OCI-LY7 (cell line): ENCODE data around the gene MOK.

Experiments
- EZH2phosphoT487 ChIP-seq: fragments of 200-600 bp; sonication (generic); IDR thresholded peaks from 2 replicates; pipeline ENCODE4 v1.6.1; 2018; ENCODE audit warnings: low read depth, borderline replicate concordance, mild to moderate bottlenecking, mixed run types, antibody characterized with exemption, low read length, moderate library complexity, mixed read lengths
- TF ChIP-seq, protein P1 (sequence below): fragments of 200-600 bp; sonication (generic); conservative IDR thresholded peaks from 2 replicates; pipeline ENCODE4 v1.5.1; 2014; ENCODE audit warnings: mild to moderate bottlenecking, antibody characterized with exemption, low read length, moderate library complexity, mixed read lengths

DNA sequence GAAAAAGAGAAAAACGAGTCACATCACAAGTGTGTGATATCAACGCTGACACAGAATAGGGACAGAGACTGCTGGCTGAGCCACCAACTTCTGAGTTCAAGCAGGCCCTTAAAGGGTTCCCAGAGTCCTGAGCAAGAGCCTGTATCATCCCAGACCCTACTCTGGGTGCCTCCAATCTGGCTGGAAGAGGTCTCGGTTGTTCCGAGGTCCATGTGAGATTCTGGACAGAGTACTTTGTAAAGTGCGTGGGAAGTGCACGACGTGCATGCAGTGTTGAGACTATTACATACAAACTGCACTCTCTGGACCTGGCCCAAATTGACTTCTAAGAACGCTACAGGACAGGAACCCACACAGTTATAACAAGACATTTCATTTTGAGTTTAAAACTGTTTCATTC is 40.6 kb downstream of the MOK start:
- TF ChIP-seq, protein P1, sequence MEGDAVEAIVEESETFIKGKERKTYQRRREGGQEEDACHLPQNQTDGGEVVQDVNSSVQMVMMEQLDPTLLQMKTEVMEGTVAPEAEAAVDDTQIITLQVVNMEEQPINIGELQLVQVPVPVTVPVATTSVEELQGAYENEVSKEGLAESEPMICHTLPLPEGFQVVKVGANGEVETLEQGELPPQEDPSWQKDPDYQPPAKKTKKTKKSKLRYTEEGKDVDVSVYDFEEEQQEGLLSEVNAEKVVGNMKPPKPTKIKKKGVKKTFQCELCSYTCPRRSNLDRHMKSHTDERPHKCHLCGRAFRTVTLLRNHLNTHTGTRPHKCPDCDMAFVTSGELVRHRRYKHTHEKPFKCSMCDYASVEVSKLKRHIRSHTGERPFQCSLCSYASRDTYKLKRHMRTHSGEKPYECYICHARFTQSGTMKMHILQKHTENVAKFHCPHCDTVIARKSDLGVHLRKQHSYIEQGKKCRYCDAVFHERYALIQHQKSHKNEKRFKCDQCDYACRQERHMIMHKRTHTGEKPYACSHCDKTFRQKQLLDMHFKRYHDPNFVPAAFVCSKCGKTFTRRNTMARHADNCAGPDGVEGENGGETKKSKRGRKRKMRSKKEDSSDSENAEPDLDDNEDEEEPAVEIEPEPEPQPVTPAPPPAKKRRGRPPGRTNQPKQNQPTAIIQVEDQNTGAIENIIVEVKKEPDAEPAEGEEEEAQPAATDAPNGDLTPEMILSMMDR: no peak
- no peak for TF ChIP-seq EZH2phosphoT487
